Calu3 (cell line): ENCODE results near the gene FTCD. TPM values are rescaled to one million over a fixed set of nuclear protein-coding genes. Genes with fewer than 3 reads are reported as not detected.

Experiments
- BruUV-seq: library from RNA; stranded (reverse); fragments of 400-500 nt; replicated peaks from 2 replicates; lab custom pipeline; 2021; lab: Mats Ljungman, UMichigan
- CTCF ChIA-PET: fragments of 300-600 bp; sonication (Branson Sonifier 250); formaldehyde crosslinking; loops from one replicate; lab custom pipeline; 2022; ENCODE audit warnings: antibody characterized with exemption; lab: Charles Lee
- DNase-seq: peaks from one replicate; pipeline ENCODE4 v3.0.0; 2022
- H3K27ac Mint-ChIP-seq: one replicate; pipeline ENCODE4 v1.8.0; 2022; ENCODE audit warnings: mixed read lengths; ENCODE audit not compliant: unreplicated experiment
- H3K27me3 Mint-ChIP-seq: one replicate; pipeline ENCODE4 v1.8.0; 2022; ENCODE audit warnings: mixed read lengths; ENCODE audit not compliant: unreplicated experiment
- H3K36me3 Mint-ChIP-seq: one replicate; pipeline ENCODE4 v1.8.0; 2022; ENCODE audit warnings: mild to moderate bottlenecking, moderate library complexity, mixed read lengths; ENCODE audit not compliant: insufficient read depth, unreplicated experiment
- H3K4me1 Mint-ChIP-seq: one replicate; pipeline ENCODE4 v1.8.0; 2022; ENCODE audit warnings: mild to moderate bottlenecking, low read depth, mixed read lengths; ENCODE audit not compliant: unreplicated experiment
- H3K4me3 Mint-ChIP-seq: one replicate; pipeline ENCODE4 v1.8.0; 2022; ENCODE audit warnings: mild to moderate bottlenecking, low read depth, moderate library complexity, mixed read lengths; ENCODE audit not compliant: unreplicated experiment
- H3K9me3 Mint-ChIP-seq: one replicate; pipeline ENCODE4 v1.8.0; 2022; ENCODE audit warnings: low read depth, mixed read lengths; ENCODE audit not compliant: unreplicated experiment
- CTCF ChIP-seq: fragments of 200-600 bp; IDR thresholded peaks from one replicate; pipeline ENCODE4 v1.8.0; 2022; ENCODE audit warnings: antibody characterized with exemption; ENCODE audit not compliant: unreplicated experiment
- intact Hi-C: fragments of 100-400 bp; cut with micrococcal nuclease; formaldehyde crosslinking; loops from one replicate; pipeline ENCODE4 v1.10.0; 2022; ENCODE audit not compliant: unreplicated experiment
- total RNA-seq: library from RNA; stranded (reverse); gene quantifications from 2 replicates; pipeline ENCODE4 v1.2.3, GENCODE V29; 2022

Gene FTCD
- total RNA-seq, 1 experiment from 2014 or later, result 0.31 TPM

DNA sequence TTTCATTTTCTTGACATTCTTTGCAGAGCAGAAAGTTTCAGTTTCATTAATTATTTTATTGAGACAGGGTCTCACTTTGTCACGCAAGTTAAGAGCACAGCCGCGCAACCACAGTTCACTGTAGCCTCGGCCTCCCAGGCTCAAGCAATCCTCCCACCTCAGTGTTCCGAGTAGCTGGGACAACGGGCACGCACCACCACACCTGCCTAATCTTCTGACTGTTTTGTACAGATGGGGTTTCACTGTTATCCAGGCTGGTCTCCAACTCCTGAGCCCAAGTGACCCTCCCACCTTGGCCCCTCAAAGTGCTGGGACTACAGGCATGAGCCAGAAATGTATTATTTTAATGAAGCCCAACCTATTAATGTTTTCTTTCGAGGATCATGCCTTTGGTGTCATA is 31.9 kb upstream of the FTCD start:
- no TSS peak for BruUV-seq
- CTCF ChIA-PET, result no interaction called here
- Mint-ChIP-seq H3K4me3 (no peak overlapping the region), H3K27ac (no peak overlapping the region), H3K9me3 (no peaks in the 10 kb centered on the region), H3K4me1 (peaks cover 16% of the 10 kb centered on the region), H3K36me3 (peaks cover 37% of the 10 kb centered on the region), H3K27me3 (no peaks in the 10 kb centered on the region)
- no peak for DNase-seq
- intact Hi-C loops, result no loop called here
- TF ChIP-seq CTCF, result no peak

DNA sequence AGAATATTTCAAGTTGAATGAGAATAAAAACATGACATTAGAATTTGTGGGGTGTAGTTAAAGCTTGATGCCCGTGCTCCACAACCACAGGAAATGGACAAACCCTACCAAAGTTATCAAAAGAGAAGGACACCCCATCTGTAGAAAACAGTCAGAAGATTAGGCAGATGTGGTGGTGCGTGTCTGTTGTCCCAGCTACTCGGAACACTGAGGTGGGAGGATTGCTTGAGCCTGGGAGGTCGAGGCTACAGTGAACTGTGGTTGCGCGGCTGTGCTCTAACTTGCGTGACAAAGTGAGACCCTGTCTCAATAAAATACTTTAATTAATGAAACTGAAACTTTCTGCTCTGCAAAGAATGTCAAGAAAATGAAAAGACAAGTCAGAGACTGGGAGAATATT is 30.3 kb upstream of the FTCD start:
- no TSS peak for BruUV-seq
- Mint-ChIP-seq H3K36me3 (peaks cover 37% of the 10 kb centered on the region), H3K4me3 (peak overlapping the region; percentile 69), H3K9me3 (no peaks in the 10 kb centered on the region), H3K27me3 (no peaks in the 10 kb centered on the region), H3K4me1 (peaks cover 16% of the 10 kb centered on the region), H3K27ac (peak overlapping the region; percentile 77)
- CTCF ChIA-PET, result no interaction called here
- TF ChIP-seq CTCF, result no peak
- DNase-seq, result no peak
- intact Hi-C loops, result no loop called here

GRCh38 chr21:46184625-46185555 is 29.5 kb upstream of the FTCD start:
- no peaks in the 10 kb centered on the region for H3K9me3 Mint-ChIP-seq

More at GRCh38 chr21:46184625-46185555, 29.5 kb upstream of the FTCD start:
- Mint-ChIP-seq H3K27ac (peak overlapping the region; percentile 77), H3K4me3 (peak overlapping the region; percentile 69), H3K27me3 (no peaks in the 10 kb centered on the region), H3K4me1 (peaks cover 16% of the 10 kb centered on the region), H3K36me3 (peaks cover 30% of the 10 kb centered on the region)
- no TSS peak for BruUV-seq
- TF ChIP-seq CTCF, result no peak
- CTCF ChIA-PET, result no interaction called here
- DNase-seq, result peak; percentile 75
- intact Hi-C loops, result no loop called here
